Fibroblast of skin of back (primary cell): ENCODE data around the gene AFAP1L2.

Experiments
- DNase-seq: peaks from one replicate; pipeline ENCODE4 v3.0.0-alpha.2; 2013

The AFAP1L2 gene

GRCh38 chr10:114310346-114310745, 94.0 kb downstream of the AFAP1L2 start:
- DNase-seq, result no peak

- DNase-seq, result no peak
Measured at GRCh38 chr10:114309364-114309651, 95.0 kb downstream of the AFAP1L2 start.

- DNase-seq, result peak; percentile 48
Measured at GRCh38 chr10:114308531-114309363, 95.6 kb downstream of the AFAP1L2 start.

- peak; percentile 18 for DNase-seq
Measured at GRCh38 chr10:114307731-114308130, 96.6 kb downstream of the AFAP1L2 start.

- peak; percentile 99 for DNase-seq
Measured at GRCh38 chr10:114306116-114306973, 98.0 kb downstream of the AFAP1L2 start.

- no peak for DNase-seq
Measured at GRCh38 chr10:114305521-114305925, 98.8 kb downstream of the AFAP1L2 start.

- DNase-seq, result no peak
Measured at GRCh38 chr10:114304571-114305421, 99.5 kb downstream of the AFAP1L2 start.

- DNase-seq, result peak; percentile 92
Measured at GRCh38 chr10:114304017-114304570, 100.2 kb downstream of the AFAP1L2 start.

GRCh38 chr10:114303556-114303955, 100.7 kb downstream of the AFAP1L2 start:
- no peak for DNase-seq

GRCh38 chr10:114301951-114302710, 102.2 kb downstream of the AFAP1L2 start:
- DNase-seq, result no peak

GRCh38 chr10:114301177-114301576, 103.1 kb downstream of the AFAP1L2 start:
- DNase-seq, result no peak

GRCh38 chr10:114300036-114300645, 104.2 kb downstream of the AFAP1L2 start:
- DNase-seq, result no peak

- no peak for DNase-seq
Measured at GRCh38 chr10:114297136-114297705, 107.1 kb downstream of the AFAP1L2 start.

GRCh38 chr10:114295393-114295792, 108.9 kb downstream of the AFAP1L2 start:
- DNase-seq, result no peak

- no peak for DNase-seq
Measured at GRCh38 chr10:114294549-114294948, 109.8 kb downstream of the AFAP1L2 start.

GRCh38 chr10:114293075-114293474, 111.2 kb downstream of the AFAP1L2 start:
- no peak for DNase-seq

- DNase-seq, result no peak
Measured at GRCh38 chr10:114291516-114291915, 112.8 kb downstream of the AFAP1L2 start.

GRCh38 chr10:114291076-114291475, 113.2 kb downstream of the AFAP1L2 start:
- DNase-seq, result no peak

GRCh38 chr10:114290038-114290437, 114.3 kb downstream of the AFAP1L2 start:
- no peak for DNase-seq

GRCh38 chr10:114289096-114289436, 115.2 kb downstream of the AFAP1L2 start:
- no peak for DNase-seq
